DND-41 (cell line): ENCODE results near the gene PNLDC1.

Source experiments
- ATAC-seq: fragments of 200-7000 bp; cut with Tn5 transposase; 3 replicates; pipeline ENCODE4 v1.9.1; 2021; ENCODE audit warnings: low read depth; ENCODE audit not compliant: insufficient read depth
- DNase-seq: peaks from one replicate; pipeline ENCODE4 v3.0.0-alpha.2; 2020
- H2AFZ ChIP-seq: 2 replicates; pipeline ENCODE4 v1.6.0; 2012; ENCODE audit warnings: low read depth, low read length
- H3K27ac ChIP-seq: 2 replicates; pipeline ENCODE4 v1.5.1; 2012; ENCODE audit warnings: low read length, inconsistent platforms
- H3K27me3 ChIP-seq: fragments of 200-600 bp; sonication (generic); 2 replicates; pipeline ENCODE4 v1.6.0; 2012; ENCODE audit warnings: low read length, mild to moderate bottlenecking, inconsistent platforms; ENCODE audit not compliant: insufficient read depth, poor library complexity
- H3K36me3 ChIP-seq: 2 replicates; pipeline ENCODE4 v1.5.1; 2012; ENCODE audit warnings: low read length, inconsistent platforms; ENCODE audit not compliant: insufficient read depth
- H3K4me1 ChIP-seq: 2 replicates; pipeline ENCODE4 v1.5.1; 2012; ENCODE audit warnings: mild to moderate bottlenecking, low read length; ENCODE audit not compliant: insufficient read depth
- H3K4me2 ChIP-seq: 2 replicates; pipeline ENCODE4 v1.6.0; 2012; ENCODE audit warnings: mild to moderate bottlenecking, moderate library complexity, low read length, inconsistent platforms; ENCODE audit not compliant: insufficient read depth
- H3K4me3 ChIP-seq, 2 experiments: fragments of 200-600 bp in 1 of 2; shearing (Covaris generic) in 1 of 2; 2 replicates each; pipeline ENCODE4 v1.5.1; 2012 to 2016; ENCODE audit warnings: inconsistent platforms in 2 of 2, low read length in 2 of 2, mild to moderate bottlenecking in 2 of 2, low read depth in 1 of 2, moderate library complexity in 1 of 2
- H3K79me2 ChIP-seq: 2 replicates; pipeline ENCODE4 v1.6.0; 2012; ENCODE audit warnings: low read length, inconsistent platforms; ENCODE audit not compliant: insufficient read depth
- H3K9ac ChIP-seq: 2 replicates; pipeline ENCODE4 v1.6.0; 2012; ENCODE audit warnings: low read depth, mild to moderate bottlenecking, inconsistent platforms, low read length, moderate library complexity
- H3K9me3 ChIP-seq: 2 replicates; pipeline ENCODE4 v1.5.1; 2012; ENCODE audit warnings: low read length, moderate library complexity, mild to moderate bottlenecking, inconsistent platforms; ENCODE audit not compliant: insufficient read depth, severe bottlenecking
- H4K20me1 ChIP-seq: 2 replicates; pipeline ENCODE4 v1.6.0; 2012; ENCODE audit warnings: low read length; ENCODE audit not compliant: insufficient read depth
- EZH2 ChIP-seq: IDR thresholded peaks from 3 replicates; pipeline ENCODE4 v1.6.1; 2012; ENCODE audit warnings: borderline replicate concordance, low read depth, mild to moderate bottlenecking, moderate library complexity, low read length, inconsistent platforms; ENCODE audit not compliant: severe bottlenecking
- TF ChIP-seq, protein P1 (sequence below): IDR thresholded peaks from 2 replicates; pipeline ENCODE4 v1.5.1; 2012; ENCODE audit warnings: borderline replicate concordance, low read length, moderate library complexity, mild to moderate bottlenecking; ENCODE audit not compliant: poor library complexity, severe bottlenecking; ENCODE audit errors: extremely low read depth

Gene PNLDC1

GRCh38 chr6:159766906-159767305 is 33.2 kb upstream of the PNLDC1 start:
- Histone ChIP-seq H3K36me3 (peaks cover 84% of the 10 kb centered on the region), H3K27me3 (no peaks in the 10 kb centered on the region), H3K4me1 (peaks cover 29% of the 10 kb centered on the region), H3K79me2 (peaks cover 51% of the 10 kb centered on the region), H3K4me2 (no peak overlapping the region), H4K20me1 (peaks cover 3% of the 10 kb centered on the region; the same call in 1 of the 2 replicates), H3K9ac (no peak overlapping the region), H3K9me3 (no peaks in the 10 kb centered on the region), H3K4me3 (no peak overlapping the region), H3K27ac (no peak overlapping the region), H2AFZ (no peak overlapping the region)
- ATAC-seq, result no peak
- no peak for DNase-seq
- TF ChIP-seq, protein P1, sequence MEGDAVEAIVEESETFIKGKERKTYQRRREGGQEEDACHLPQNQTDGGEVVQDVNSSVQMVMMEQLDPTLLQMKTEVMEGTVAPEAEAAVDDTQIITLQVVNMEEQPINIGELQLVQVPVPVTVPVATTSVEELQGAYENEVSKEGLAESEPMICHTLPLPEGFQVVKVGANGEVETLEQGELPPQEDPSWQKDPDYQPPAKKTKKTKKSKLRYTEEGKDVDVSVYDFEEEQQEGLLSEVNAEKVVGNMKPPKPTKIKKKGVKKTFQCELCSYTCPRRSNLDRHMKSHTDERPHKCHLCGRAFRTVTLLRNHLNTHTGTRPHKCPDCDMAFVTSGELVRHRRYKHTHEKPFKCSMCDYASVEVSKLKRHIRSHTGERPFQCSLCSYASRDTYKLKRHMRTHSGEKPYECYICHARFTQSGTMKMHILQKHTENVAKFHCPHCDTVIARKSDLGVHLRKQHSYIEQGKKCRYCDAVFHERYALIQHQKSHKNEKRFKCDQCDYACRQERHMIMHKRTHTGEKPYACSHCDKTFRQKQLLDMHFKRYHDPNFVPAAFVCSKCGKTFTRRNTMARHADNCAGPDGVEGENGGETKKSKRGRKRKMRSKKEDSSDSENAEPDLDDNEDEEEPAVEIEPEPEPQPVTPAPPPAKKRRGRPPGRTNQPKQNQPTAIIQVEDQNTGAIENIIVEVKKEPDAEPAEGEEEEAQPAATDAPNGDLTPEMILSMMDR, result no peak
- TF ChIP-seq EZH2, result no peak

DNA sequence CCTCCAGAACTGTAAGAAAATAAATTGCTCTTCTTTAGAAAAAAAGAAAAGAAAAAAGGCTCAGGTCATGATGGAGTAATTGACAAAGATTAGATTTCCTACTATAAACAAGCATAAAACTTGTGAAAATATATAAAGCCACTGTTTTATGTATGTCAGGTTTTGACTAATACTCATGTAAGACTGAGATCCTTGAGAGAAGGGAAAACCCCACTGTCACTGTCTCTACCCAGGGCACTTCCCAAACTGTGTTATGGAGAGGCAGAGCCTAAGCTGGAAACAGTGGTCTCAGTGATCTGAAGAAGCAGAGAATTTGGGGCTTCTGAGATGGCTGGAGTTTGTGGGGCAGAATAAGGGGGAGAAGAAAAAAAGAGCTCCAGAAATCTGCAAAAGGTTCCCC is 30.6 kb upstream of the PNLDC1 start:
- ATAC-seq (no peak), DNase-seq (no peak)
- Histone ChIP-seq H3K36me3 (peaks cover 91% of the 10 kb centered on the region), H3K9me3 (no peaks in the 10 kb centered on the region), H3K9ac (no peak overlapping the region), H3K4me1 (peaks cover 9% of the 10 kb centered on the region; the same call in 1 of the 2 replicates), H3K4me3 (no peak overlapping the region), H2AFZ (no peak overlapping the region), H3K79me2 (peaks cover 32% of the 10 kb centered on the region), H3K4me2 (no peak overlapping the region), H3K27ac (no peak overlapping the region), H4K20me1 (peaks cover 3% of the 10 kb centered on the region; the same call in 1 of the 2 replicates), H3K27me3 (no peaks in the 10 kb centered on the region)
- TF ChIP-seq EZH2, result no peak
- TF ChIP-seq, protein P1, result no peak

- TF ChIP-seq, protein P1, result no peak
- no peak for TF ChIP-seq EZH2
- DNase-seq (no peak), ATAC-seq (no peak)
- no peaks in the 10 kb centered on the region for H3K9me3 ChIP-seq
- H3K36me3 ChIP-seq, result peaks cover 93% of the 10 kb centered on the region
- H3K27ac ChIP-seq, result no peak overlapping the region
- no peaks in the 10 kb centered on the region for H3K27me3 ChIP-seq
- H2AFZ ChIP-seq, result no peak overlapping the region
- no peak overlapping the region for H3K4me3 ChIP-seq
- no peaks in the 10 kb centered on the region for H3K4me1 ChIP-seq
- peaks cover 6% of the 10 kb centered on the region; the same call in 1 of the 2 replicates for H4K20me1 ChIP-seq
- H3K79me2 ChIP-seq, result peaks cover 14% of the 10 kb centered on the region; the same call in 1 of the 2 replicates
- no peak overlapping the region for H3K9ac ChIP-seq
- no peak overlapping the region for H3K4me2 ChIP-seq
Observed at GRCh38 chr6:159772196-159772595, 27.9 kb upstream of the PNLDC1 start.
